Activated CD8-positive, alpha-beta T cell treated with anti-CD3 and anti-CD28 coated beads for 36 hours (primary cell): ENCODE measurements around the gene ATR. TPM values are rescaled to one million over a fixed set of nuclear protein-coding genes. Genes with fewer than 3 reads are reported as not detected.

Experiments
- ATAC-seq: fragments of 200-7000 bp; cut with Tn5 transposase; one replicate; pipeline ENCODE4 v1.10.0; 2021; ENCODE audit warnings: mild to moderate bottlenecking, moderate library complexity
- CTCF ChIA-PET: fragments of 350-600 bp; sonication (Branson Sonifier 250); formaldehyde crosslinking; loops from one replicate; lab custom pipeline; 2021; ENCODE audit warnings: antibody characterized with exemption; lab: Charles Lee
- POLR2A ChIA-PET: fragments of 350-600 bp; sonication (Branson Sonifier 250); formaldehyde crosslinking; loops from one replicate; lab custom pipeline; 2021; ENCODE audit warnings: antibody characterized with exemption; lab: Charles Lee
- DNase-seq: peaks from one replicate; pipeline ENCODE4 v3.0.0-alpha.2; 2020
- H3K27ac Mint-ChIP-seq: one replicate; pipeline ENCODE4 v1.8.0; 2021; ENCODE audit warnings: mild to moderate bottlenecking, mixed read lengths
- H3K27me3 Mint-ChIP-seq: one replicate; pipeline ENCODE4 v1.8.0; 2021; ENCODE audit warnings: mixed read lengths
- H3K36me3 Mint-ChIP-seq: one replicate; pipeline ENCODE4 v1.8.0; 2021; ENCODE audit warnings: low read depth, mixed read lengths
- H3K4me1 Mint-ChIP-seq: one replicate; pipeline ENCODE4 v1.8.0; 2021; ENCODE audit warnings: low read depth, mixed read lengths
- H3K4me3 Mint-ChIP-seq: one replicate; pipeline ENCODE4 v1.8.0; 2021; ENCODE audit warnings: mild to moderate bottlenecking, moderate library complexity, mixed read lengths
- H3K9me3 Mint-ChIP-seq: one replicate; pipeline ENCODE4 v1.8.0; 2021; ENCODE audit warnings: mixed read lengths
- intact Hi-C: fragments of 100-400 bp; cut with micrococcal nuclease; formaldehyde crosslinking; loops from one replicate; pipeline ENCODE4 v1.10.0; 2022
- total RNA-seq, 2 experiments: library from RNA; stranded (reverse); gene quantifications; one replicate each; pipeline ENCODE4 v1.2.3, GENCODE V29; 2021
- TF ChIP-seq, protein P1 (sequence below): fragments of 200-600 bp; IDR thresholded peaks from one replicate; pipeline ENCODE4 v1.8.0; 2022; ENCODE audit warnings: antibody characterized with exemption, mild to moderate bottlenecking

The ATR gene
- total RNA-seq, 2 experiments from 2014 or later = 34.2 to 39.0 TPM

GRCh38 chr3:142467768-142468167 lies 110.8 kb downstream of the ATR start:
- no peak overlapping the region for H3K4me3 Mint-ChIP-seq
- CTCF ChIA-PET = no interaction called here
- POLR2A ChIA-PET = no interaction called here

DNA sequence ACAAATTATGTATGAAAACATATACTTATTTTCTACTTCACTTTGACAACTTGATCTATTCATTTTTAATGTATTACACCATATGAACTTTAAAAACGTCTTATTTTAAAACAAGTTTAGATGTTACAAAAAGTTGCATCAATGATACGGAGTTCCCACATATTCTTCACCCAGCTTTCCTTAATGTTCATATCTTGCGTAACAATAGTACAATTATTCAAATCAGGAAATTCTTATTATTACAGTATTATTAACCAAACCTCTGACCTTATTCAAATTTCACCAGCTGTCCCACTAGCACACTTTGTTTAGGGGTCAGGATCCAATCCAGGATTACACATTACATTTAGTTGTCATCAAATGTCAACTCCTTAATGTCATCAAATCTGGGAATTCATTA lies 117.8 kb downstream of the ATR start:
- H3K4me1 Mint-ChIP-seq = no peaks in the 10 kb centered on the region
- H3K9me3 Mint-ChIP-seq = no peaks in the 10 kb centered on the region

More at GRCh38 chr3:142467768-142468167, 110.8 kb downstream of the ATR start:
- no peak for ATAC-seq
- no peak overlapping the region for H3K27ac Mint-ChIP-seq
- no peaks in the 10 kb centered on the region for H3K27me3 Mint-ChIP-seq
- no peaks in the 10 kb centered on the region for H3K4me1 Mint-ChIP-seq
- no peaks in the 10 kb centered on the region for H3K9me3 Mint-ChIP-seq
- TF ChIP-seq, protein P1, sequence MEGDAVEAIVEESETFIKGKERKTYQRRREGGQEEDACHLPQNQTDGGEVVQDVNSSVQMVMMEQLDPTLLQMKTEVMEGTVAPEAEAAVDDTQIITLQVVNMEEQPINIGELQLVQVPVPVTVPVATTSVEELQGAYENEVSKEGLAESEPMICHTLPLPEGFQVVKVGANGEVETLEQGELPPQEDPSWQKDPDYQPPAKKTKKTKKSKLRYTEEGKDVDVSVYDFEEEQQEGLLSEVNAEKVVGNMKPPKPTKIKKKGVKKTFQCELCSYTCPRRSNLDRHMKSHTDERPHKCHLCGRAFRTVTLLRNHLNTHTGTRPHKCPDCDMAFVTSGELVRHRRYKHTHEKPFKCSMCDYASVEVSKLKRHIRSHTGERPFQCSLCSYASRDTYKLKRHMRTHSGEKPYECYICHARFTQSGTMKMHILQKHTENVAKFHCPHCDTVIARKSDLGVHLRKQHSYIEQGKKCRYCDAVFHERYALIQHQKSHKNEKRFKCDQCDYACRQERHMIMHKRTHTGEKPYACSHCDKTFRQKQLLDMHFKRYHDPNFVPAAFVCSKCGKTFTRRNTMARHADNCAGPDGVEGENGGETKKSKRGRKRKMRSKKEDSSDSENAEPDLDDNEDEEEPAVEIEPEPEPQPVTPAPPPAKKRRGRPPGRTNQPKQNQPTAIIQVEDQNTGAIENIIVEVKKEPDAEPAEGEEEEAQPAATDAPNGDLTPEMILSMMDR = no peak
- intact Hi-C loops = no loop called here
- peaks cover 7% of the 10 kb centered on the region for H3K36me3 Mint-ChIP-seq
- DNase-seq = no peak

DNA sequence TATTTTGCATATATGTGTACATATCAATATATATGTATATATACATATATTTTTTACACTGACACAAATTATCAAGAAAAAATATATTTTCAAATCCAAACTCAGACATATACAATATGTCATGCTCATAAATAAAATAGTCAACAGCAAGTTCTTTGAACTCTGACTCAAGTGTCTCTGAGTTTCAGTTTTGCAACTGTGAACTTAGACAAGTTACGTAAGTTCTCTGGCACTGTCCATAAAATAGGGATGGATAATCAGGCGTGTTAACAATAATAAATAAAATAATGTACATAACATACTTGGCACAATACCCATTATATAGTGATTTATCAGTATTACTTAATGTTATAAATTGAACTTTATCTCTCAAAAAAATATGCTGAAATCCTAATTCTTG lies 118.6 kb downstream of the ATR start:
- intact Hi-C loops = no loop called here
- no peaks in the 10 kb centered on the region for H3K9me3 Mint-ChIP-seq
- ChIA-PET CTCF (no interaction called here), POLR2A (no interaction called here)
- H3K4me1 Mint-ChIP-seq = no peaks in the 10 kb centered on the region
- H3K27ac Mint-ChIP-seq = no peak overlapping the region
- H3K27me3 Mint-ChIP-seq = no peaks in the 10 kb centered on the region
- no peak overlapping the region for H3K4me3 Mint-ChIP-seq
- TF ChIP-seq, protein P1 = no peak
- ATAC-seq = no peak
- H3K36me3 Mint-ChIP-seq = peaks cover 19% of the 10 kb centered on the region
- no peak for DNase-seq

More for the DNA sequence above, 117.8 kb downstream of the ATR start:
- no peak overlapping the region for H3K4me3 Mint-ChIP-seq
- TF ChIP-seq, protein P1 = no peak
- peaks cover 17% of the 10 kb centered on the region for H3K36me3 Mint-ChIP-seq
- no peak for ATAC-seq
- H3K27me3 Mint-ChIP-seq = no peaks in the 10 kb centered on the region
- intact Hi-C loops = no loop called here
- CTCF ChIA-PET = no interaction called here
- no peak for DNase-seq
- no peak overlapping the region for H3K27ac Mint-ChIP-seq
- POLR2A ChIA-PET = no interaction called here

GRCh38 chr3:142459096-142459495 lies 119.4 kb downstream of the ATR start:
- no peak for ATAC-seq
- peaks cover 19% of the 10 kb centered on the region for H3K36me3 Mint-ChIP-seq
- DNase-seq = no peak
- no peaks in the 10 kb centered on the region for H3K4me1 Mint-ChIP-seq
- intact Hi-C loops = no loop called here
- H3K27me3 Mint-ChIP-seq = no peaks in the 10 kb centered on the region
- ChIA-PET CTCF (no interaction called here), POLR2A (no interaction called here)
- H3K9me3 Mint-ChIP-seq = no peaks in the 10 kb centered on the region
- H3K4me3 Mint-ChIP-seq = no peak overlapping the region
- TF ChIP-seq, protein P1 = no peak
- no peak overlapping the region for H3K27ac Mint-ChIP-seq

GRCh38 chr3:142450881-142451280 lies 127.7 kb downstream of the ATR start:
- no peak overlapping the region for H3K4me3 Mint-ChIP-seq
- no peaks in the 10 kb centered on the region for H3K9me3 Mint-ChIP-seq
- intact Hi-C loops = no loop called here
- no peak overlapping the region for H3K27ac Mint-ChIP-seq
- TF ChIP-seq, protein P1 = no peak
- ChIA-PET POLR2A (interaction anchor here (0.6 to 1.0 kb wide), 2 partner anchors 551 to 686 kb away, joined by 3 to 4 read pairs; partner anchors contain the start of gene U2SURP), CTCF (no interaction called here)
- ATAC-seq = no peak
- H3K4me1 Mint-ChIP-seq = peaks cover 5% of the 10 kb centered on the region
- no peaks in the 10 kb centered on the region for H3K27me3 Mint-ChIP-seq
- H3K36me3 Mint-ChIP-seq = peaks cover 30% of the 10 kb centered on the region
- no peak for DNase-seq
